ENCODE results near the gene PCSK6. TPM values are rescaled to one million over a fixed set of nuclear protein-coding genes. Genes with fewer than 3 reads are reported as not detected.

Gene PCSK6
- total RNA-seq, 1 donor from 2014 or later, result 1.9 TPM

DNA sequence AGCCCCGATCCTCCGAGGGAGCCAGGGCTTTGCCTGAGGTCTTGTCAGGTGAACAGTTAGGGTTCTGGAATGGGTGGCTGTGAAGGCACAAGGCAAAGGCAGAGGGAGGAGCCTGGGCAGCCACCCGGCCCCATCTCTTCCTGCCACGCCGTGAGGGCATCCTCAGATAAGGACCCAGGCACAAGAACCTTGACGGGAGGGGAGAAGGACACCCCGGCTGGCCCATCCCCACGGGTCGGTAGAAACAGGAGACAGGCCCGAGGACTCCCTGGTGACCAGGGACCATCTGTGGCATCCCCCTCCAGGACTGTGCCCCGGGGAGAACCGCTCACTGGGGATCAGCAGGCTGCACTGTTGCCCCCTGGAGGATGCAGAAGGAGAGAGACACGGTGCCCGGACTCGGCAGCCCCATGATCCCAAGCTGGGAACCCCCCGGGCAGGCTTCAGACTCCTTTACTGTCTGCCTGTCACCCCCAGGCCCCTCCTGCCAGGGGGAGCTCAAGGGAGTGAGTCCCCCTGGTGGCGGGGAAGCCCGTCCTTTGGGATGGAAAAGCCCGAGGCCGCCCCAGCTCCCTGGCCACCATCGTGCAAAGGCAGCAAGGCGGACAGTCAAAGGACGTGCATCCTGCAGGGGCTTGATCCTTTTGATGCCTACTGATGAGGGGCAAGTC is 12.3 kb upstream of the PCSK6 start:
- peak; percentile 31 for DNase-seq (ENCODE audit: low spot score)
- Mint-ChIP-seq H3K4me1 (ENCODE audit: low read depth) (peaks cover 28% of the 10 kb centered on the region), H3K4me3 (ENCODE audit: low read depth) (peak overlapping the region; percentile 60), H3K9me3 (no peaks in the 10 kb centered on the region), H3K36me3 (ENCODE audit: low read depth) (no peaks in the 10 kb centered on the region), H3K27ac (no peak overlapping the region), H3K27me3 (ENCODE audit: low read depth) (peaks cover 15% of the 10 kb centered on the region)
- intact Hi-C loops (cut with micrococcal nuclease), result loop anchor here (2.0 kb wide), 1 partner anchor 201 kb away; no protein-coding TSS in a partner anchor

DNA sequence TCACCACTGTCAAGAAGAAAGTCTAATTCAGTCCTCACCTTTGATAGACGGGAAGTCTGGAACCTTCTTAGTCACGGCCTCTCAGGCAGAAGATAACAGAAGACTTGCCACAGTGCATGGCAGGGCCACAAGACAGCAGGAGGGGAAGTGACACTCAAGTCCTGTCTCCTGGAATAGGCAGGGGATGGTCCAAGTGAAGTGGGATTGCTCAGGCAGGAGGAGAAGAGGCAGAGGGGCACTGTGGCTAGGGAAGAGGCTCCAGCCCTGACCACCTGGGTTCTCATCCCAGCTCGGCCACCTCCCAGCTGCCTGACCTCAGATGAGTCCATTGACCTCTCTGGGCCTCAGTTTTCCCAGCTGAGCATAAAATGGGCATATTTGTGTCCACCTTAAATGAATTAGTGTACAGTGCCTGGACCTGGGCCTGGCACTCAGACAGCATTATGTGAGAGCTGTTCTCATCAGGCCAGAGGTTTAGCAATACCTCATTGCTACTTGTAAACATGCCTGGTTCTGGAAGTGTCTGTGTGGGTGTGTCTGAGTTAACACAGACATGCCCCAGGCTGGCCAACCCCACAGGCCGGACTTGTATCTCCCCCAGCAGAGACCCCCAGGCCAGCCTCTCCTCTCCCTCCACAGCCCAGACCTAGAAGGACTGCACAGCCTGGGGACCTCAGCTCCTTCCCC is 11.5 kb upstream of the PCSK6 start:
- Mint-ChIP-seq H3K27ac (no peak overlapping the region), H3K4me1 (ENCODE audit: low read depth) (peaks cover 35% of the 10 kb centered on the region), H3K4me3 (ENCODE audit: low read depth) (no peak overlapping the region), H3K36me3 (ENCODE audit: low read depth) (no peaks in the 10 kb centered on the region), H3K27me3 (ENCODE audit: low read depth) (peaks cover 22% of the 10 kb centered on the region), H3K9me3 (no peaks in the 10 kb centered on the region)
- no peak for DNase-seq (ENCODE audit: low spot score)
- intact Hi-C loops (cut with micrococcal nuclease), result loop anchor here (2.0 kb wide), 1 partner anchor 200 kb away; no protein-coding TSS in a partner anchor

DNA sequence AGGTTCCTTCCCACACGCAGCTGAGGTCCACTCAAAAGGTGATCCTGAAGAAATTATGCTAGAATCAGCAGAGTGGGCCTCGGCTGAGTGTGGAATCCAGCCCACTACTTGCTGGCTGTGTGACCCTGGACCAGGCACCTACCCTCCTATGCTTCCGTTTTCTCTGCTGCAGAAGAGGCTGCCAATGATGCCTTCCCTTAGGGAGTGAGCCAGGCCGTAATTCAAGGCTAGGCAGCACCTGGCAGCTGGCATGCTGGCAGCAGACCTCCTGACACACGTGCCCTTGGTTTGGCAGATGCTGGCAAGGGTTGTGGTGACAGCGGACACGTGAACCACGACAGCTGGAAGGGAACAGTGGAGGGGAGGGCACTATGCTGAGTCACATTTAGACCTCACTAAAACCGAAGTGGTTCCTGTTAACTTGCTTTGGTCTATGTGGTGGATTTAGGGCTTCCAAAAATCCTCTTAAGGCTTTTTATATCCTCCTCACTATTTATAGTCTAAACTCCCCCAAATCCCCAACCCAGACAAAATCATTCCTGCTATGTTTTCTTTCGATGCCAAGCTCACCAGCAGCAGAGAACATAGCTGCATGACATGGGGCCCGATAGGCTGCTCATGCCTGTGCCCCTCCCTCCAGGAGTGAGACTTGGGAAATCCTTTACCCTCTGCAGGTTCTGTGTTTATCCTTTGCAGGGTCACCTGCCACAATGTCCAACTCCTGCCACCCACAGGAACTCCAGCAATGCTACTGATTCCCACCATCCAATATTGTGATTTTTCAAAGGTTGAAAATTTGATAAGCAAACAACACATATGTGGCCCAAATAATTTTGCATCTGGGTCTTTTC is 10.6 kb upstream of the PCSK6 start:
- Mint-ChIP-seq H3K4me1 (ENCODE audit: low read depth) (peaks cover 37% of the 10 kb centered on the region), H3K4me3 (ENCODE audit: low read depth) (no peak overlapping the region), H3K27ac (no peak overlapping the region), H3K27me3 (ENCODE audit: low read depth) (peaks cover 30% of the 10 kb centered on the region), H3K9me3 (no peaks in the 10 kb centered on the region), H3K36me3 (ENCODE audit: low read depth) (no peaks in the 10 kb centered on the region)
- intact Hi-C loops (cut with micrococcal nuclease), result loop anchor here (2.0 kb wide), 1 partner anchor 199 kb away; no protein-coding TSS in a partner anchor
- DNase-seq (ENCODE audit: low spot score), result no peak

DNA sequence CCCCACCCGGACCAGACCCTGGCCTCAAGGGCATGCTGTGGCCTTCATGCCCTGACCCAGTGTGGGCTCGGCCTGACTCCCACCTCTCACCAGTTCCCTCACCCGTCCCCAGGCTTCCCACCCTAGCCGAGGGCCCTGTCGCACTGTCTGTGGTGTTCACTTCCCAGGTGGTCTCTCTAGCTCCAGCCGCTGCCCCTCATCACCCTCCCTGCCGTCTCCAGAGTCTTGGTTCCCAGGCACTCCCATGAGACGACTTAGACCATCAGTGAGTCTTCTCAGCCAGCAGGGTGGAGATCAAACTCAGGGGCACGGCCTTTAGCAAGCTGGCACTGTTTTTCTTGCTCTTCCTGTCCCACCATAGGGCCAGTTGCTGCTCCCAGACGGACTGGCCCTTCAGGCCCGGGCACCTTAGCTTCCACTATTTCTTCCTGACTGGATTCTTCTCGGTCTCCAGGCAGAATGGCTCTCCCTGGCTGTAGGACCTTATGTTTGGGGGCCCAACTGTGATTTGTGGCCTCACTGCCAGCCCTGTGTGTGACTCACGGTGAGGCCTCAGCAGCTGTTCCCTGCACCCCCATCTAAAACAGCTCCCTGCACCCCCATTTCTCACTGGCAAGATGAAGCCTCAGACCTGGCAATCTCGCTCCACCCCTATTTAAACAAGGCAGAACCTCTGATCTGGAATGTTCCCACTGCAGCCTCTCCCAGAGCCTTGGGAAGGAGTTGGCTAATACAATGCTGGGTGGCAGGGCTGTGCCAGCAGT is 9.4 kb upstream of the PCSK6 start:
- no peak overlapping the region for H3K4me3 Mint-ChIP-seq (ENCODE audit: low read depth)
- H3K4me1 Mint-ChIP-seq (ENCODE audit: low read depth), result peaks cover 40% of the 10 kb centered on the region
- peaks cover 35% of the 10 kb centered on the region for H3K27me3 Mint-ChIP-seq (ENCODE audit: low read depth)
- intact Hi-C loops (cut with micrococcal nuclease), result no loop called here
- no peak for DNase-seq (ENCODE audit: low spot score)
- H3K27ac Mint-ChIP-seq, result no peak overlapping the region
- no peaks in the 10 kb centered on the region for H3K9me3 Mint-ChIP-seq
- H3K36me3 Mint-ChIP-seq (ENCODE audit: low read depth), result no peaks in the 10 kb centered on the region

DNA sequence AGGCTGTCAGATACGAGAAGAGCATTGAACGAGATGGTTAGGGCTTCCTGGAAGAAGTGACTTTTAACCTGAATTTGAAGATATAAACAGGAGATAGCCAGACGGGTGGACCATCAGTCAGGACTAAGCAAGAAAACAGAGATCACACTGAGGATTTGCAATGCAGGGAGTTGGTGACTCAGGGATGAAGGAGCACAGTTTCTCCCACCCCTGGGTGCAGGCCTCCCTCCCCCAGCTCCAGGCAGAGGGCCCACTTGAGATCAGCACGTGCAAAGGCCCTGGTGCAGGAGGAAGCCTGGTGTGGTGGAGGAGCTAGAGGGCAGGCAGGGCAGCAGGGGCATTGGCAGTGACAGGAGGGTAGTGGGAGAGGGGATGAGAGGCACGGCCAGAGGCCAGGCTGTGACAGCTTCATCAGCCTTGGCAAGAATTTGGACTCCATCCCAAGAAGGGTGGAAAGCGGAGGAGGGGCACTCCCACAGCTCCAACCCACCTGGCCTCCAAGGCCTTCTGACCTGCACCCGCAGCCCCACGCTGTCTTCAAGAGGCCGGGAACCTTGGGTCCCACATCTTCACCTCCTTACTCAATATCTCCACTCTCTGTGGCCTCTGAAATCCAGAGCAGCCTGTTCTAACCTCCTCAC is 8.7 kb upstream of the PCSK6 start:
- no peak for DNase-seq (ENCODE audit: low spot score)
- peaks cover 40% of the 10 kb centered on the region for H3K4me1 Mint-ChIP-seq (ENCODE audit: low read depth)

DNA sequence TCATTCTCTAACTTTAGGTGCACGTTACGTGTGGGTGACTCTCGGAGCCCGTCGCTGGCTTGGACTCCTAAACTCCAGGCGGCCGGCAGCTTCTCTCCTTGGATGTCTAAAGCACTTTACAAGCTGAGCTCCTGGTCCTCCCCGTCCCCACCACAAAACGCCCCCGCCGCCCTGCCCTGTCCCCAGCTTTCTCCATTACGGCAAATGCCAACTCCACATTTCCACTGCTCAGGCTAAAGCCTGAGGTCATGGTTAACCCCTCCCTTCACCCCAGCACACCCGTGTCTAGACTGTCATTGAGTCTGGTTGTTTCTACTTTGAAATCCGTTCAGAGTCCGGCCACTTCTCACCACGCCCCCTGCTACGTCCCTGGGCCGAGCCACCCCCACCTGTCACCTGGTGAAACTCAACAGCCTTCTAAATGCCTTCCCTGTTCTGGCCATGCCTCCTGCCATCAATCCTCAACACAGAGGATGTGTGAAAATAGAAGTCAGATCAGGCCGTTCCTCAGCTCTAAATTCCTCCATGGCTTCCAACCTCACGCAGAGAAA is 8.1 kb upstream of the PCSK6 start:
- no peak for DNase-seq (ENCODE audit: low spot score)

More for the DNA sequence above, 8.7 kb upstream of the PCSK6 start:
- H3K4me3 Mint-ChIP-seq (ENCODE audit: low read depth), result no peak overlapping the region
- H3K27me3 Mint-ChIP-seq (ENCODE audit: low read depth), result peaks cover 38% of the 10 kb centered on the region
- intact Hi-C loops (cut with micrococcal nuclease), result no loop called here
- H3K36me3 Mint-ChIP-seq (ENCODE audit: low read depth), result no peaks in the 10 kb centered on the region
- no peaks in the 10 kb centered on the region for H3K9me3 Mint-ChIP-seq
- no peak overlapping the region for H3K27ac Mint-ChIP-seq

DNA sequence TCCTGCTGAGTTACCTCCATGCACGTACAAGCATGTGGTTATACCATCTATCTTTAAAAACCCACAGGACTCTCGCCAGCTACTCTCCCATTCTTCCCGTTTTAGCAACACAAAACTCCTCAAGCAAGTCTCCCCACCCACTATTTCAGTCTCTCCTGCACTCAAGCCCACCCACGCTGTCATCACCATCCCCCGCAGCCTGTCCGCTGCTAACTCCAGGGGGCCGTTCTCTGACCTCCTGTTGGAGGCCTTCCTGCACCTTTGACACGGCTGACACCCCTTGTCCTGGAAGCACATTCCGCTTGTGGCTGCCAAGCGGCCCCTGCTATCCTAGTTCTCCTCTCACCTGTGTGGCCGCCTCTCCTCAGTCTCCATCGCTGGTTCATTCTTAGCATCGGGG is 7.5 kb upstream of the PCSK6 start:
- peaks cover 40% of the 10 kb centered on the region for H3K4me1 Mint-ChIP-seq (ENCODE audit: low read depth)
- no peak overlapping the region for H3K27ac Mint-ChIP-seq
- H3K4me3 Mint-ChIP-seq (ENCODE audit: low read depth), result no peak overlapping the region
- no peaks in the 10 kb centered on the region for H3K36me3 Mint-ChIP-seq (ENCODE audit: low read depth)
- H3K27me3 Mint-ChIP-seq (ENCODE audit: low read depth), result peaks cover 43% of the 10 kb centered on the region
- intact Hi-C loops (cut with micrococcal nuclease), result no loop called here
- DNase-seq (ENCODE audit: low spot score), result no peak
- no peaks in the 10 kb centered on the region for H3K9me3 Mint-ChIP-seq

More for the DNA sequence above, 8.1 kb upstream of the PCSK6 start:
- intact Hi-C loops (cut with micrococcal nuclease), result no loop called here
- no peak overlapping the region for H3K27ac Mint-ChIP-seq
- no peaks in the 10 kb centered on the region for H3K9me3 Mint-ChIP-seq
- no peak overlapping the region for H3K4me3 Mint-ChIP-seq (ENCODE audit: low read depth)
- peaks cover 40% of the 10 kb centered on the region for H3K4me1 Mint-ChIP-seq (ENCODE audit: low read depth)
- peaks cover 38% of the 10 kb centered on the region for H3K27me3 Mint-ChIP-seq (ENCODE audit: low read depth)
- no peaks in the 10 kb centered on the region for H3K36me3 Mint-ChIP-seq (ENCODE audit: low read depth)

DNA sequence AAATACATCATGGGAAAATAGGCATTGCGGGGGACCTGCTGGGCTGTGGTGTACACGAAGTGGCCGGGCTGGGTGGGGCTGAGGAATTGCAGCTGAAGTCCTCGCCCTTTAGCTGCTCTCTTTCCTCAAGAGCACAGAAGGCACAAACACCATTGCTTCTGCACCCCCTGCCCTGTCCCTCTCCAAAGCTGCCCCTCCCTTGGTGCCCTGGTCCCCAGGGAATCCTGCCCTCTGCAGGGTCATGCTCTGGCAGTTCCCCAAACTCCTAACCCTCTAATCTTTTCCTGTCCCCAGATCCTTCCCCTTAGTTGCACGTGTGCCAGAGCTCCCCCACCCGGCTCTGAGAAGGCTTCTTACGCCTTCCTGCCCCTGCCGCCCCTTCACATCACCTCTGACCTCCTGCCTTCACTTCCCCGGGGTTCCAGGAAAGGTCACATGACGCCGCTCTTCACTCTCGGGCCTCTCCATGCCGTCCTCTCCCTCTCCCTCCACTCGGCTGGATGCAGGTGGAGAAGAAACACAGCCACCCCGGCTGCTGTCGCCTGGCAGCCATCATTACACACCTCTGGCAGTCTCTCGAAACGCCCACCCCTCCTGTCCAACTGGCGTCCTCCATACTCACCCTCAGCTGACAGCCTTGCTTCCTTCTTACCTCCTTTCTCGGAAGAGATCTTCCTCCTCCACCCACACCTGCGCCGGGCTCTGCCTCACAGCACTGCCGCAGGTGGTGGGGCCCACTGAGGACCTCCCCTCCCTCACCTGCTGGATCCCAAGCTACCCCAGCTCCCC is 6.9 kb upstream of the PCSK6 start:
- intact Hi-C loops (cut with micrococcal nuclease), result no loop called here
- DNase-seq (ENCODE audit: low spot score), result no peak
- Mint-ChIP-seq H3K36me3 (ENCODE audit: low read depth) (no peaks in the 10 kb centered on the region), H3K9me3 (no peaks in the 10 kb centered on the region), H3K4me3 (ENCODE audit: low read depth) (no peak overlapping the region), H3K27ac (no peak overlapping the region), H3K27me3 (ENCODE audit: low read depth) (peaks cover 48% of the 10 kb centered on the region), H3K4me1 (ENCODE audit: low read depth) (peaks cover 38% of the 10 kb centered on the region)

DNA sequence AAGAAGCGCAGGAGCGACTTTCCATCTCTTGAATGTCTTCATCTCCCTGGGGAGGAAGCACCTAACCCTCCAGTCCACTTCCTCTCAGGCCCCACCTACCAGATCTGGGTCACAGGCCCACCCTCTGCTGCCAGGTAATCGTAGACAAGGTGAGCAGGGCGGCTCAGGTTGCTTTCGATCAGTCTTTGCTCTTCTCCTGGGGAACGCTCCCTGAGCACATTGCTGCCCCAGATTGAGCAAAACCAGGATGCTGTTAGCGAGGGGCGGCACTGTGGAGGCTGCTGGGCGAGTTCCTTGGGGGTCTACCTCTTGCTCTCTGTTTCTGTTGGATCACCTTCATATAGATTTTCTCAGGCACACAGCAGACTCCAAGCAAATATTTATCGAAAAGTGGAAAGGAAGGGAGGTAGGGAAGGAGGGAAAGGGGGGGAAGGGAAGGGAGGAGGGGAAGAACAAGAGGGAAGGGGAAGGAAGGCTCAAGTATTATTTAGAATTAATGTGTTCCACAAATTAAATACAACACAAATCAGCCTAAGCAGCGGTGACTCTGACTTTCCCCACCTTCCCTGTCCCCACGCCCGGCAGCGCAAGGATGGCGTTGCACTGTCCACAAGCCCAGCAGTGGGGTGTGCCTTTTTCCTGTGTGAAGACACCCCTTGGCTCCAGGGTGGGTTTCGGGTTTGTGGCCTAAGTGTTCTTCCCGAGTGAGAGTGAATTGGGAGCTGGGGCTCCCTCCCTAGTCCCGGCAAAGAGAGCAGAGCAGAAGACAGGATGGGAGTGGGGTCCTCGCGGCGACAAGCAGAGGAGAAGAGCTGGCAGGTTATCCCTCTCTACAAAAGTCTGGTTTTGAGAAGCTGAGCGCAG is 6.1 kb upstream of the PCSK6 start:
- no peaks in the 10 kb centered on the region for H3K9me3 Mint-ChIP-seq
- no peak for DNase-seq (ENCODE audit: low spot score)
- H3K27me3 Mint-ChIP-seq (ENCODE audit: low read depth), result peaks cover 55% of the 10 kb centered on the region
- no peaks in the 10 kb centered on the region for H3K36me3 Mint-ChIP-seq (ENCODE audit: low read depth)
- intact Hi-C loops (cut with micrococcal nuclease), result no loop called here
- H3K4me3 Mint-ChIP-seq (ENCODE audit: low read depth), result no peak overlapping the region
- peaks cover 31% of the 10 kb centered on the region for H3K4me1 Mint-ChIP-seq (ENCODE audit: low read depth)
- no peak overlapping the region for H3K27ac Mint-ChIP-seq

DNA sequence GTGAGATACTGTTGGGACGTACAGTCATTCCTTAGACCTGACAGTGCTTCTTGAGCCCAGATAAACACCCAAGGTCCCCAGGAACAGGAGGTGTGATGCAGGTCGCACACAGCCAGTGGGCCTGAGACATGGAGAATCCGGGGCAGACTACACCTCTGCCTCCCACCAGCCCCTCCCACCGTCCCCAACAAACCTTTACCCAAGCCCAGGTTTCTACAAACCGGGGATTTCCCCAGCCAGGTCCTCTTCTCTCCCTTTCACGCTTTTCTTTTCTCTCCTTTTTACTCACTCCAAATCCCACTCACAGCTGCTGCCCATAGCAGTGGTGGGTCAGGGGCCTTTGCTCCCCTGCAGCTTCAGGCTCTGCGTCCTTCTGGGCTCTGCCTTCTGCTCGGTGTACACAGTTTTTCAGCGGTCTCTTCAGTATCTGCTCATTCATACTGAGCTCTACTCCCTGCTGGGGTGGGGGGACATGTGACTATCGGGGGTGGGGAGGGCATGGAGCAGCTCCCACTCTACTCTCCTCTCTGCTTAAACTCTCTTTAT is 4.8 kb upstream of the PCSK6 start:
- no peak overlapping the region for H3K4me3 Mint-ChIP-seq (ENCODE audit: low read depth)
- intact Hi-C loops (cut with micrococcal nuclease), result no loop called here
- no peak overlapping the region for H3K27ac Mint-ChIP-seq
- peaks cover 58% of the 10 kb centered on the region for H3K27me3 Mint-ChIP-seq (ENCODE audit: low read depth)
- DNase-seq (ENCODE audit: low spot score), result no peak
- no peaks in the 10 kb centered on the region for H3K9me3 Mint-ChIP-seq
- H3K4me1 Mint-ChIP-seq (ENCODE audit: low read depth), result peaks cover 23% of the 10 kb centered on the region
- H3K36me3 Mint-ChIP-seq (ENCODE audit: low read depth), result no peaks in the 10 kb centered on the region
